Measurements from ENCODE around the gene OR2B2.
A peak's percentile ranks its signal among the peaks of the same experiment; 100 is the strongest.
"Not testable (repeated sequence)": the region's sequence is repeated elsewhere in the genome, so short reads cannot be mapped to it uniquely, and the experiment has no call there.

The OR2B2 gene

GRCh38 chr6:27911956-27912446, at the start of gene OR2B2:
Gene OR2B2 (minus strand): TSS chr6:27912396. CDS start chr6:27912319, 77 bp downstream.
- DNase-seq (ENCODE audit: low read depth in 2 of 2), result no peak

DNA sequence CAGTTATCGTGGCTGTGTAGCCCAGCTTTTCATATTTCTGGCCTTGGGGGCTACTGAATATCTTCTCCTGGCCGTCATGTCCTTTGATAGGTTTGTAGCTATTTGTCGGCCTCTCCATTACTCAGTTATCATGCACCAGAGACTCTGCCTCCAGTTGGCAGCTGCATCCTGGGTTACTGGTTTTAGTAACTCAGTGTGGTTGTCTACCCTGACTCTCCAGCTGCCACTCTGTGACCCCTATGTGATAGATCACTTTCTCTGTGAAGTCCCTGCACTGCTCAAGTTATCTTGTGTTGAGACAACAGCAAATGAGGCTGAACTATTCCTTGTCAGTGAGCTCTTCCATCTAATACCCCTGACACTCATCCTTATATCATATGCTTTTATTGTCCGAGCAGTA, 45.3 kb upstream of the OR2B2 start:
- no peak for DNase-seq (ENCODE audit: low read depth in 2 of 2)

DNA sequence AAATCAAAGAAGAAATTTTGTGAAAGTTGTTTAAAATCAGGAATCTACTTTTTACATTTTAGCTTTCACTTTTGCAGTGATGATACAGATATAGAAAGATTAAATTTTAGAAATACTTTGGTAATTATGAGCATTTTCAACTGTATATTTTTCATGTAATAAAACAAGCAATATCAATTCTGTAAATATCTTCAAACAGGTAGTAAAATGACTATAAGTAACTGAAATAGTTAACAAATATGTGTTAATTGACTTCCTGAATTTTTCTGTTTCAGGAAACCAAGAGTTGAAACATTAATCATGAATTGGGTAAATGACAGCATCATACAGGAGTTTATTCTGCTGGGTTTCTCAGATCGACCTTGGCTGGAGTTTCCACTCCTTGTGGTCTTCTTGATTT, 44.7 kb upstream of the OR2B2 start, which contains the start of gene OR2B6:
Gene OR2B6 (plus strand): TSS at position 301 of the 400 bp plus-strand sequence. CDS start 0 bp downstream, at position 301.
- no peak for DNase-seq (ENCODE audit: low read depth in 2 of 2)

DNA sequence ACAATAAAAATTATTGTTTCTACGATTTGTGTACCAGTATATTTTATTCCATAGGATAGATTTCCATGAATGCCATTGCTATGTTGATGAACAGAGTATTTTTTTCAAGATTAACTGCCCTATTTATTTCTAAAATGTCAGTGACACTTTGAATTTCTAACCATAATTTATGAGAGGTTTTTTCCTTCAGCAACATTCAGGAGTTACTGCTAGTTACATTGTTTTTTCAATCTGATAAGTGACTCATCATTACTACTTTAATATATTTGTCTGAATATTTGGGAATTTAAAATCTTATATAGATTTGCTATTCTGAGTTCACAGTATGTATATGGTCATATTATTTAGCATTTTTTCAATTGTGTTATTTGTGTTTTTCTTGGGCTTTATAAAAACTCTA, 38.8 kb upstream of the OR2B2 start:
- no peak for DNase-seq (ENCODE audit: low read depth in 2 of 2)

DNA sequence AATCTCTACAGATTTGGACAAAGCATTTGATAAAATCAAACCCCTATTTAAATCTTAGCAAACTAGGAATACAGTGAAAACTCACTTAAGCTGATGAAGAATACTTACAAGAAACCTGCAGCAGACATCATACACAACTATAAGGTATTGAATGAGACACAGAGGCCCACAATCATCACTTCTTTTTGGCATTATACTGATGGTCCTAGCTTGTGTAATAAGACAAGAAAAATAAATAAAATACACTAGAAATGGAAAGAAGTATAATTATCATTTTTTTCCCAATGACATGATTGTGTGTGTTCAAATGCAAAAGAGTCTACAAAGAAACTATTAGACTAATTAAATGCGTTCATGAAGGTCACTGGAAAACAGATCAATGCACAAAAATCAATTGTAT, 36.0 kb upstream of the OR2B2 start:
- DNase-seq (ENCODE audit: low read depth in 2 of 2), result no peak

DNA sequence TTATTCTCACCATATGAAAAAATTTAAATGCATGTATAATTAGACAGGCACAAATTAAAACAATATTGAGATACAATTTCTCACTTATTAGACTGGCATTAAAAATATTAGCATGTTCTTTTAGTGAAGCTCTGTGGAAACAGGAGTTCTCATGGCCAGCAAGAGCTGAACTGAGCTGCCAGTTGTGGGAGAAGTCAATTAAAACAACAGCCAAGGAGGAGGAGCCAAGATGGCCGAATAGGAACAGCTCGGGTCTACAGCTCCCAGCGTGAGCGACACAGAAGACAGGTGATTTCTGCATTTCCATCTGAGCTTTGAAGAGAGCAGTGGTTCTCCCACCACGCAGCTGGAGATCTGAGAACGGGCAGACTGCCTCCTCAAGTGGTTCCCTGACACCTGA, 30.9 kb upstream of the OR2B2 start:
- not testable (repeated sequence) for DNase-seq (ENCODE audit: low read depth in 2 of 2)

GRCh38 chr6:27940766-27941165, 28.6 kb upstream of the OR2B2 start:
- no peak for DNase-seq (ENCODE audit: low read depth in 2 of 2)

- no peak for DNase-seq (ENCODE audit: low read depth in 2 of 2)
Measured at GRCh38 chr6:27931209-27931608, 19.0 kb upstream of the OR2B2 start.

DNA sequence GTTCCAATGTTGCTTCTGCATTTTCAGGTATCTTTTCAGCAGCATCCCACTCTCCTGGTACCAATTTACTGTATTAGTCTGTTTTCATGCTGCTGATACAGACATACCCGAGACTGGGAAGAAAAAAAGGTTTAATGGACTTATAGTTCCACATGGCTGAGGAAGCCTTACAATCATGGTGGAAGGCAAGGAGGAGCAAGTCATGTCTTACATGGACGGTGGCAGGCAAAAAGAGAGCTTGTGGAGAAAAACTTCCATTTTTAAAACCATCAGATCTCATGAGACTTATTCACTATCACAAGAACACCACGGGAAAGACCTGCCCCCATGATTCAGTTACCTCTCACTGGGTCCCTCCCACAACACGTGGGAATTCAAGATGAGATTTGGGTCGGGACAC, 17.7 kb upstream of the OR2B2 start:
- DNase-seq (ENCODE audit: low read depth in 2 of 2), result not testable (repeated sequence)

DNA sequence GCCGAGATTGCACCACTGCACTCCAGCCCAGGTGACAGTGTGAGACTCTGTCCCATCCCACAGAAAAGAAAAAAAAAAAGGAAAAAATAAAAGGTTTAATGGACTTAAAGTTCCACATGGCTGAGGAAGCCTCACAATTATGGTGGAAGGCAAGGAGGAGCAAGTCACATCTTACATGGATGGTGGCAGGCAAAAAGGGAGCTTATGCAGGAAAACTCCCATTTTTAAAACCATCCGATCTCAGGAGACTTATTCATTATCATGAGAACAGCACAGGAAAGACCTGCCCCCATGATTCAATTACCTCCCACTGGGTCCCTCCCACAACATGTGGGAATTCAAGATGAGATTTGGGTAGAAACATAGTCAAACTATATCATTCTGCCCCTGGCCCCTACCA, 15.8 kb upstream of the OR2B2 start:
- DNase-seq (ENCODE audit: low read depth in 2 of 2), result not testable (repeated sequence)

- DNase-seq (ENCODE audit: low read depth in 2 of 2), result no peak
Measured at GRCh38 chr6:27924179-27924578, 12.0 kb upstream of the OR2B2 start.

- DNase-seq (ENCODE audit: low read depth in 2 of 2), result no peak
Measured at GRCh38 chr6:27922949-27923348, 10.8 kb upstream of the OR2B2 start.

- DNase-seq (ENCODE audit: low read depth in 2 of 2), result no peak
Measured at GRCh38 chr6:27908017-27908416, 4.2 kb downstream of the OR2B2 start.

- peak; percentile 73 to 77 for DNase-seq (ENCODE audit: low read depth in 2 of 2)
Measured at GRCh38 chr6:27902335-27903314, 9.6 kb downstream of the OR2B2 start.

- no peak for DNase-seq (ENCODE audit: low read depth in 2 of 2)
Measured at GRCh38 chr6:27901801-27902200, 10.4 kb downstream of the OR2B2 start.

GRCh38 chr6:27900197-27900596, 12.0 kb downstream of the OR2B2 start:
- not testable (repeated sequence) for DNase-seq (ENCODE audit: low read depth in 2 of 2)

- no peak for DNase-seq (ENCODE audit: low read depth in 2 of 2)
Measured at GRCh38 chr6:27899543-27899942, 12.7 kb downstream of the OR2B2 start.

DNA sequence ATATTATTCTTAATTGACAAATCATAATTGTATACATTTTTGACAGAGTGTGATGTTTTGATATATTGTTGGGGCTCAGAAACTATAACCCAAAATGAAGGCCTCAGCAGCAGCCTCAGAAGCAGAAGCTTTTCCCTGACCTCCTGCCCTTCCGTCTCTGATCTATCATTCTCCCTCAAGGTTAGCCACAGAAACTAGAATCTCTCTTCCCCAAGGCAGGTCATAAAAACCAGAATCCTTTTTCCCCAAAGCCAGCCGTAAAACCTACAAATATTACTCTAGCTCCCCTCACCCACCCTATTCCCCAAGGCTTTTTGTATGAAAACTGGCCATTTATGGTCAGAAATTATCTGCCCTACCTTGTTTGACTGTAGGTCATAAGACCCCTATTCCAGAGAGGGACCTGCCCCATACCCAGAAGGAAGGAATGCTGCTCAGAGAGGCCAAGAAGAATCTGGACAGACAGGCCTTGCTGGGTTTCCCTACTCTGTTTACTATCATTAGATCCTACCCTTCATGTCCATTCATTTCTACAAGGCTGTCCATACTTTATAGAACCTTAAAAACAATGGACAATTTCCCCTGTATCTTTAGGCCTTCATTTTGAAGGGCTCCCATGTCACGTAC, 14.5 kb downstream of the OR2B2 start:
- no peak for DNase-seq (ENCODE audit: low read depth in 2 of 2)

GRCh38 chr6:27896398-27896796, 15.8 kb downstream of the OR2B2 start:
- no peak for DNase-seq (ENCODE audit: low read depth in 2 of 2)

DNA sequence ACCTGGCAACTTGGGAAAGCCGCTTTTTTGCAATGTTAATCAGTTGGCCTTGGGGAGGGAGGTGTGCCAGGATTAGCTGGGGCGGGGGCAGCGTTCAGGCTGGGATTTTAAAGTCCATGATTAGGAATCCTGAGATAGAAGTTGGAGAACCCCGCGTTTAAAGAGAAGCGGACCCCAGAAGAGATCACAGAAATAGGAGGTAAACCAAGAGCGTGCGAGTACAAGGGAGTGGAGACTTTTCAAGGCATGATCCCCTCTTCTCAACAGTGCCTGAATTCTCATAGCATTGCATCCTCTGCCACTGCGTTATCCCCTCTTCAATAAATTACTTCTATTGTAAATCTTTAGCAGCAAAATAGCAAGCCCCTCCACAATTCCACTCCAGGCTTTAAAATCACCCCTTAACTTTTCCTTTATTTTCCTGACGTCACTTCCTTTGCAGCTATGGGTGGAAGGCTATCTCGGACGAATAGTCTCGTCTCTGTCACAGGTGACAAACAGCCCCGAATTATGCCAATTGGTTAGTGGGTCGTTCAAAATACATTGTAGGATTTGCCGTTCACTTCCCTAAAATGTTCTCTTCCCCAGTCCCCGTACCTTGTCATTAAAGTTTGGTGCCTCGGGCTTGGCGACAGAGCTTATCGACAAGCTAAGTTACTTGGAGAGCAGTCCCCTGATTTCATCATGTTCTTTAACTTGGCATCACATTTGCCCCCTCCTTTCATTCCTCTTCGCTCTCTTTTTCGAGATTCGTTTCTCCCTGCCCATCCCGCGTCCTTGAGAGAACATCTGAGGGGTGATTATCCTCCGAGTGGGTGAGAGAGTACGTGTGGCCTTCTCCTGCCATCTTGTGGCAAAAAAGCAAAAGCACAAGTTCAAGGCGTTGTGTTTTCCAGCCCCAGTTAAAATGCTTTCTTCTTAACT, 17.1 kb downstream of the OR2B2 start:
- no peak for DNase-seq (ENCODE audit: low read depth in 2 of 2)
